Urinary bladder (tissue), 4 donors: ENCODE data around the gene NCDN. TPM values are rescaled to one million over a fixed set of nuclear protein-coding genes. Genes with fewer than 3 reads are reported as not detected.

ENCODE experiments used
- DNase-seq: peaks from one replicate; pipeline ENCODE4 v3.0.0-alpha.2; 2015; ENCODE audit errors: extremely low spot score
- H3K27ac ChIP-seq: one replicate; pipeline ENCODE4 v1.5.1; 2013; ENCODE audit warnings: low read depth, mild to moderate bottlenecking, moderate library complexity
- H3K36me3 ChIP-seq: one replicate; pipeline ENCODE4 v1.6.1; 2013; ENCODE audit warnings: mild to moderate bottlenecking, moderate library complexity; ENCODE audit not compliant: insufficient read depth
- H3K4me1 ChIP-seq: one replicate; pipeline ENCODE4 v1.6.1; 2013; ENCODE audit warnings: mild to moderate bottlenecking, moderate library complexity; ENCODE audit not compliant: insufficient read depth
- H3K4me3 ChIP-seq: one replicate; pipeline ENCODE4 v1.5.1; 2013; ENCODE audit warnings: low read depth, low read length
- WGBS: extraction: QIAGEN DNeasy Blood & Tissue Kit; methylation state at CpG from one replicate; pipeline ENCODE4 v1.1.7; 2013; 5-methylcytosine and 5-hydroxymethylcytosine counted together
- polyA plus RNA-seq: library from polyadenylated mRNA; stranded (reverse); fragments of 200-250 nt; gene quantifications from one replicate; pipeline ENCODE4 v1.2.3, GENCODE V29; 2013
- total RNA-seq: library from RNA; depleted of rRNA; stranded (reverse); fragments of >200 nt; gene quantifications from one replicate; pipeline ENCODE4 v1.2.3, GENCODE V29; 2014
- donor health status: healthy with polysubstance abuse.
- donor health status: healthy.

NCDN gene
- total and polyA plus RNA-seq, 2 donors: 9.1 to 27.9 TPM

- H3K36me3 ChIP-seq: no peaks in the 10 kb centered on the region
- H3K4me1 ChIP-seq: no peaks in the 10 kb centered on the region
- H3K27ac ChIP-seq: no peak overlapping the region
- no peak for DNase-seq
- 66% methylated on average over 2 of the region's 2 CpGs for WGBS
- H3K4me3 ChIP-seq: no peak overlapping the region
These were observed 41.3 kb downstream of the NCDN start for GRCh38 chr1:35598895-35599294.

GRCh38 chr1:35599411-35599810, 41.8 kb downstream of the NCDN start:
- no peaks in the 10 kb centered on the region for H3K36me3 ChIP-seq
- no peaks in the 10 kb centered on the region for H3K4me1 ChIP-seq
- no peak overlapping the region for H3K4me3 ChIP-seq
- H3K27ac ChIP-seq: no peak overlapping the region
- WGBS: 61% methylated on average over 3 of the region's 3 CpGs
- DNase-seq: no peak

DNA sequence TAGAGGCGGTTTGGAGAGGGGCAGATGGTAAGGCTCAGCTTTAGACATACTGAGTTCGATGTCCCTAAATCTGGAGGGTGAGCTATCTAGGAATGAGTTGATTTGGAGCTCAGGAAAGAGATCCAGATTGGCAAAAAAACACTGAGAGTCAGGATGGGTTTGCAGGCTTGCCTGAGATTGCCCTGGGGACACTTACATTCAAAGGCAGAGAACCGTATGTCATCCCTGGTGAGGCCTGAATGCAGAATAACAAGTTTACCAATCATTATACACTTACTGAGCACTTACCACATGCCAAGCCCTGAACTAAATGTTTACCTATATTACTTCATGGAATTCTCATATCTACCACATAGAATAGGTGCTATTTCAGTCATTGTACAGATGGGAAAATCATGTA, 43.0 kb downstream of the NCDN start:
- WGBS: 94% methylated on average over 3 of the region's 3 CpGs
- H3K4me3 ChIP-seq: no peak overlapping the region
- H3K27ac ChIP-seq: no peak overlapping the region
- no peaks in the 10 kb centered on the region for H3K36me3 ChIP-seq
- no peaks in the 10 kb centered on the region for H3K4me1 ChIP-seq
- no peak for DNase-seq

DNA sequence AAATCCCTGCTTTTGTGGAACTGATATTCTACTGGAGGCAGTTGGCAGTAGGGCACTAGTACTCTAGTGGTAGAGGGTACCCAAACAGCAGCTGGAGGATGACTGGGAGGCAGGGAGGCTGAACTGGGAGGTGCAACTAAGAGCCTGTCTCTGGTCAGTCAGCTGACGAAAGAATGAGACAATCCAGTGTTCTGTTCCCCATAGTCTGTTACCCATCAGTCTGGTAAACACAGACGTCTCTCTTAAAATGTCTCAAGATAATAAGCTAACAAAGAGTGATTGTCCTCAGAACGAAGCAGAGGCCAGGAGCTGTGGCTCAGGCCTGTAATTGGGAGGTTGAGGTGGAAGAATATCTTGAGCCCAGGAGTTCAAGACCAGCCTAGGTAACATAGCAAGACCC, 45.9 kb downstream of the NCDN start:
- H3K4me1 ChIP-seq: no peaks in the 10 kb centered on the region
- WGBS: 63% methylated on average over 3 of the region's 3 CpGs
- no peak overlapping the region for H3K27ac ChIP-seq
- no peaks in the 10 kb centered on the region for H3K36me3 ChIP-seq
- no peak for DNase-seq
- no peak overlapping the region for H3K4me3 ChIP-seq

DNA sequence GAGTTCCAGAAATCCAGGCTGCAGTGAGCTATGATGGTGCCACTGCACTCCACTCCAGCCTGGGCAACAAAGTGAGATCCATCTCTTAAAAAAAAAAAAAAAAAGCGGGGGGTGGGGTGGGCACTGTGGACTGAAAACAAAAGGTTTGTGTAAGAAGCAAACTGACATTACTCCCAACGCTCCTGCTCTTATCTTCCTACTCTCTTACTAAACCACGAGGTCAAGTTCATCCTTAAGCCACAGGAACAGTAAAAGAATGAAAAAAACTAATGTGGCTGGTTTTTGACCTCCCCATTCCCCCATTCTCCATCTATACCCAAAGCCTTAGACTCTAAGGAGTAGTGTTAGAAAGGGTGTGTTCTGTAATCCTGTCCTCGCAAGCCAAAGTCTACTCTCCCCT, 46.3 kb downstream of the NCDN start:
- 82% methylated on average over 4 of the region's 4 CpGs for WGBS
- DNase-seq: no peak
- Histone ChIP-seq H3K4me1 (no peaks in the 10 kb centered on the region), H3K27ac (no peak overlapping the region), H3K36me3 (peaks cover 2% of the 10 kb centered on the region), H3K4me3 (no peak overlapping the region)

GRCh38 chr1:35605071-35605866, 47.7 kb downstream of the NCDN start:
- 81% methylated on average over 6 of the region's 6 CpGs for WGBS
- H3K36me3 ChIP-seq: peaks cover 4% of the 10 kb centered on the region
- no peak overlapping the region for H3K4me3 ChIP-seq
- no peak for DNase-seq
- H3K27ac ChIP-seq: no peak overlapping the region
- no peaks in the 10 kb centered on the region for H3K4me1 ChIP-seq

DNA sequence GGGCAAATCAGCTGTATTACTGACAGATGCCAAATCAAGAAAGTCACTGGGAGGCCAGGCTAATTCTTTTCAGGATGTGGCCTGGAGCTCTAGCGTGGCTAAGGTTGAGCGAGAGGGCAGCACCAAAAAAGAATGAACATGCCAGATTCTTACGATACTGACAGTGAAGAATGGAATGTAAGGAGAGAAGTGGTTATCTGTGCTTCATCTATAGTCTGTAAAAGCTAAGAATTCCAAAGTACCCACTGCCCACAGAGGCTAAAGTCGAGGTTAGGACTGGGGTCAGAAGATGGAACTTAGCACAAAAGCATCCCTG, 48.2 kb downstream of the NCDN start:
- H3K36me3 ChIP-seq: peaks cover 4% of the 10 kb centered on the region
- H3K4me1 ChIP-seq: no peaks in the 10 kb centered on the region
- no peak overlapping the region for H3K4me3 ChIP-seq
- H3K27ac ChIP-seq: no peak overlapping the region
- DNase-seq: no peak
- WGBS: 81% methylated on average over 4 of the region's 4 CpGs

- Histone ChIP-seq H3K36me3 (peaks cover 4% of the 10 kb centered on the region), H3K4me1 (no peaks in the 10 kb centered on the region), H3K4me3 (no peak overlapping the region), H3K27ac (no peak overlapping the region)
- 96% methylated on average over 7 of the region's 7 CpGs for WGBS
- DNase-seq: no peak
These were observed 54.1 kb downstream of the NCDN start for GRCh38 chr1:35611655-35612054.

DNA sequence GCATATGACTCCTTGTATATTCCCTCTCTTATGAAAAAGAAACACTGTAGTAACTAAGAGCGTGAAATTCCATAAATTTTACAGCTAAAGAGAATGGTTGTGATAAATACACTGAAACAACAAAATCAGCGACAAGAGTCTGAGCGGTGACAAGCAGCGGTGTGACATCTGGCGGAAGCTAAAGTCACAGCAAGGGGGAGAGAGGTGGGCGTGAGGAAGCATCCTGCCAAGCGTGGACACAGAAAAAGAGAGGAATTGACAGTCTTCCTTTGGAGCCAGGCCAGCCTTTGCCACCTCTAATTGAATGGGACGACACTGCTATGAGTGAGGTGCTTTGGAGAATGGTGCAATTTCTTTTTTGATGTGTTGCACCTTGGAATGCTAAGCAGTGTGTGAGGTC, 57.8 kb downstream of the NCDN start:
- Histone ChIP-seq H3K4me3 (no peak overlapping the region), H3K4me1 (no peaks in the 10 kb centered on the region), H3K36me3 (no peaks in the 10 kb centered on the region), H3K27ac (no peak overlapping the region)
- 92% methylated on average over 8 of the region's 8 CpGs for WGBS
- DNase-seq: no peak

Other genes with a start within 250 kb of the NCDN start
- gene KIAA0319L, start 396 bp upstream of the NCDN start, total RNA-seq: 60.0 TPM
- 18.3 TPM for gene KIAA0319L, start 396 bp upstream of the NCDN start, polyA plus RNA-seq
- gene TFAP2E, start 15.5 kb downstream of the NCDN start, total RNA-seq: not detected
- 0.58 TPM for gene TFAP2E, start 15.5 kb downstream of the NCDN start, polyA plus RNA-seq
- 20.8 TPM for gene PSMB2, start 83.7 kb downstream of the NCDN start, total RNA-seq
- 46.1 TPM for gene PSMB2, start 83.7 kb downstream of the NCDN start, polyA plus RNA-seq
- gene C1orf216, start 161.1 kb downstream of the NCDN start, total RNA-seq: 12.0 TPM
- gene C1orf216, start 161.1 kb downstream of the NCDN start, polyA plus RNA-seq: 20.4 TPM
- gene CLSPN, start 212.2 kb downstream of the NCDN start, total RNA-seq: 10.4 TPM
- gene CLSPN, start 212.2 kb downstream of the NCDN start, polyA plus RNA-seq: 0.25 TPM